Sigmoid colon (tissue), 4 donors: ENCODE results near the gene BTK.

ENCODE experiments used
- CTCF ChIP-seq, 4 experiments: fragments of 450-650 bp in 3 of 4; fragments of 200-600 bp in 1 of 4; IDR thresholded peaks; one replicate each; pipeline ENCODE4 v1.5.1; 2016 to 2019; ENCODE audit warnings: antibody characterized with exemption in 4 of 4, mild to moderate bottlenecking in 3 of 4, moderate library complexity in 2 of 4
- EP300 ChIP-seq, 4 donors: sonication (generic); formaldehyde crosslinking; IDR thresholded peaks; one replicate each; pipeline ENCODE4 v1.6.1; 2017; ENCODE audit warnings: antibody characterized with exemption in 4 of 4
- POLR2A ChIP-seq, 2 donors: fragments of 450-650 bp; IDR thresholded peaks; one replicate each; pipeline ENCODE4 v1.6.1; 2016; ENCODE audit warnings: antibody characterized with exemption in 2 of 2, mild to moderate bottlenecking in 2 of 2, moderate library complexity in 2 of 2
- POLR2AphosphoS5 ChIP-seq, 4 donors: sonication (generic); formaldehyde crosslinking; IDR thresholded peaks; one replicate each; pipeline ENCODE4 v1.6.1; 2017; ENCODE audit warnings: antibody characterized with exemption in 4 of 4

DNA sequence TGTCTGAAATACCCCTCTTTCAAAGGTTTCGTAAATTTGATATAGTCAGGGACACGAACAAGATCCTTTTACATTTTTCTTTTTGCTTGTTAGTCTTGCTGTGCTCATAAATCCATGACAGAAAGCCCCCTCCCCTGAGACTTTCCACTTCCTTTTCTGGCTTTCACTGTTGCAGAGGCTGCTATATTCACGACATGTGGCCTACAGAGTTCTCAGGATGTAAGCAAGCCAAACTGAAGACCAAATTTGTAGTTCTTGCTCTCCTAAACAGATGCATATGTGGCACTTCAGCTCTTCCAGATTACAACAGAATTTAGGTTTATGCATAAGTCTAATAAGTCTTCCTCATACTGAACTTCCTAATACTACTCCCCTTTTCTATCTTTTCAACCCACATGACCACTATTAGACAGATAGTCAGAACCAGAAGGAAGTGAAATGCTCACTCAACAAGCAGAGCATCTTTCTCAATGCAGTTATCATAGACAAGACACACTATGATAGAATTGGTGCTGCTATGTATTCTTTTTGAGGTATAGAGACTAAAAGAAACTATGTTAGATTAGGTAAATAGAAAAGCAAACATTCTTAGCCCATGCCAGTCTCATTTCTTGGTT lies 15.0 kb downstream of the BTK start:
- TF ChIP-seq CTCF (IDR thresholded peaks at IDR 0.05): no peak
- no peak for TF ChIP-seq EP300 (IDR thresholded peaks at IDR 0.05)
- no peak for TF ChIP-seq POLR2A (IDR thresholded peaks at IDR 0.05)
- no peak for TF ChIP-seq POLR2AphosphoS5 (IDR thresholded peaks at IDR 0.05)
